ENCODE measurements around the gene BCL10. TPM values are rescaled to one million over a fixed set of nuclear protein-coding genes. Genes with fewer than 3 reads are reported as not detected.

BCL10 gene
- total RNA-seq, 1 donor = 66.5 TPM

DNA sequence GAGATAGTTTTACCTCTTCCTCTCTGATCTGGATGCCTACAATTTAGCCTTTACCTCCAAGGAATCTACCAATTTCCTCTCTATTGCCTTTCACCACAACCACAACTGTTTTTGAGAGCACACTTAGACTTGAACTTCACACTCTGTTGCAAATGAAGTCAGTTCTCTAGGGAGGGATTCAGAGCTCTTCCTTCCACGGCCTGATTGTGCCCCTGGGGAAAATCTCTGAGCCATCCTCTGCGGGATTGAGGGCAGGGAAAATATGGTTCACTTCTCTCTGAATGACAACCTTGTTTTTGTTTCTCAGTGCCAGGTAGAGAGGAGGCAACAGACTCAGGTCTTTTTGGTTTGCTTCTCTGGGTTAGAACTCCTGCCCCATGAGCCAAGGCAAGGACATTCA is 35.4 kb upstream of the BCL10 start:
- Histone ChIP-seq H3K4me3 (ENCODE audit: low read length) (no peak overlapping the region), H3K27me3 (ENCODE audit: insufficient read depth, low read length) (peaks cover 32% of the 10 kb centered on the region), H3K4me1 (ENCODE audit: insufficient read depth, low read length) (peaks cover 6% of the 10 kb centered on the region), H3K9me3 (ENCODE audit: low read depth, low read length) (no peaks in the 10 kb centered on the region)

- Histone ChIP-seq H3K4me1 (ENCODE audit: insufficient read depth, low read length) (peaks cover 6% of the 10 kb centered on the region), H3K27me3 (ENCODE audit: insufficient read depth, low read length) (peaks cover 32% of the 10 kb centered on the region), H3K9me3 (ENCODE audit: low read depth, low read length) (no peaks in the 10 kb centered on the region), H3K4me3 (ENCODE audit: low read length) (no peak overlapping the region)
These were observed 32.5 kb upstream of the BCL10 start for GRCh38 chr1:85308833-85309350.

- Histone ChIP-seq H3K9me3 (ENCODE audit: low read depth, low read length) (no peaks in the 10 kb centered on the region), H3K27me3 (ENCODE audit: insufficient read depth, low read length) (peaks cover 32% of the 10 kb centered on the region), H3K4me3 (ENCODE audit: low read length) (no peak overlapping the region), H3K4me1 (ENCODE audit: insufficient read depth, low read length) (peaks cover 6% of the 10 kb centered on the region)
These were observed 31.8 kb upstream of the BCL10 start for GRCh38 chr1:85307987-85308832.

DNA sequence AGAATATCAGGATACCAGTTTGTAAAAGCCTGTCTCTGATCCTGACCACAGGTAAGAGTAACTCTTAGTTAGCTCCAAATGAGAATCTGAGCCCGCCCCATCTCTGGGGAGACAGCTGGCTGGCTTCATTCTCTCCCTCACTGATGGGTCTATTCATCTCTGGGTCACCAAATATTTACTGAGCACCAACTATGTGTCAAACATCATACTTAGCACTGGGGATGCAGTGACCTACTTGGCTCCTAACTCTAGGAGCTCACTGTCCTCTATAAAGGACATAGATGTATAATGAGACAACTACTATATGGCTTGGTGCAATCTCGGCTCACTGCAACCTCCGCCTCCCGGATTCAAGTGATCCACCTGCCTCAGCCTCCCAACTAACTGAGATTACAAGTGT is 29.8 kb upstream of the BCL10 start:
- H3K4me3 ChIP-seq (ENCODE audit: low read length) = no peak overlapping the region
- peaks cover 6% of the 10 kb centered on the region for H3K4me1 ChIP-seq (ENCODE audit: insufficient read depth, low read length)

DNA sequence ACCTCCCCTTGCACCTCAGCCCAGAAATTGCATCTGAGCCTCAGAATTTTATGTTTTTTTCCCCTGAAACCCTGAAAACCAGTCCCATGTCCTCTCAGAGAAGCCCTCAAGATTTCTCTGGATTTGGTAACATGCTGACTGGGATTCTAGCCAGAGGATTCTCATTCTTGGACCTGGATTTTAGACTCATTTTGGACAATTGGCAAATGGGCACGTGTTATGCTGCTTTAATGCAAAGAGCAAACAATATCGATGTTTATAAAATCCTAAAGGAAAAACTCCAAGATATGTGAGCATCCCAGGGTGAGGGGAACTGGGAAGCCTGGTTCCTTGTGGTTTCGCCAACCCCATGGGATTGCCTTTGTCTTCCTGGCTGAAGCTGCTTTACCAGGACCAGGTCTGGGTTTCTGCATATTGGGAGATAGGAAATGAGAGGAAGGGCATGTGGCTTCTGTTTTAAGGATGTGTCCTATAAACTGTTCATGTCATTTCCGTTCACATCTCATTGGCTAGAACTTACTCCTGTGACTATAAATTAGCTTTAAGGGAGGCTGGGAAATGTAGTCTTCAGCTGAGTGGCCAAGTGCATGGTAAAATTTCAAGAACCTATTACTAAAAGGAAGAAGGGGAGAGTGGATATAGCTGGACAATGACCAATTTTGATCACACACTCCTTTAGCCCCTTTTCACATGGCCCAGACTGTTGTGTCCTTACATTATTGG is 27.2 kb upstream of the BCL10 start:
- no peaks in the 10 kb centered on the region for H3K9me3 ChIP-seq (ENCODE audit: low read depth, low read length)
- peaks cover 8% of the 10 kb centered on the region for H3K27me3 ChIP-seq (ENCODE audit: insufficient read depth, low read length)
- H3K4me3 ChIP-seq (ENCODE audit: low read length) = no peak overlapping the region
- H3K4me1 ChIP-seq (ENCODE audit: insufficient read depth, low read length) = peaks cover 10% of the 10 kb centered on the region

More for the DNA sequence above, 29.8 kb upstream of the BCL10 start:
- H3K9me3 ChIP-seq (ENCODE audit: low read depth, low read length) = no peaks in the 10 kb centered on the region
- peaks cover 32% of the 10 kb centered on the region for H3K27me3 ChIP-seq (ENCODE audit: insufficient read depth, low read length)

DNA sequence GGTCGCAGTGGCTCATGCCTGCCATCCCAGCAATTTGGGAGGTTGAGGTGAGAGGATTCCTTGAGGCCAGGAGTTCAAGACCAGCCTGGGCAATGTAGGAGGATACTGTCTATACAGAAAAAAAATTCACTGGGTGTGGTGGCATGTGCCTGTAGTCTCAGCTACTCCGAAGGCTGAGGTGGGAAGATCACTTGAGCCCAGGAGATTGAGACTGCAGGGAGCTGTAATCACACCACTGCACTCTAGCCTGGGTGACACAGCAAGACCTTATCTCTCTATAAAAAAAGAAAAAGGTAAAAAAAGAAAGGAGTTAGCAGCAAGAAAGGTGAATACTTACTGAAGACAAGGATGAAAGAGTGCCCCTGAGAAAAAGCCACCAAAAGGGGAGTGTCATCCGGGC is 23.7 kb upstream of the BCL10 start:
- H3K4me1 ChIP-seq (ENCODE audit: insufficient read depth, low read length) = peaks cover 16% of the 10 kb centered on the region
- no peaks in the 10 kb centered on the region for H3K27me3 ChIP-seq (ENCODE audit: insufficient read depth, low read length)
- no peaks in the 10 kb centered on the region for H3K9me3 ChIP-seq (ENCODE audit: low read depth, low read length)
- no peak overlapping the region for H3K4me3 ChIP-seq (ENCODE audit: low read length)

DNA sequence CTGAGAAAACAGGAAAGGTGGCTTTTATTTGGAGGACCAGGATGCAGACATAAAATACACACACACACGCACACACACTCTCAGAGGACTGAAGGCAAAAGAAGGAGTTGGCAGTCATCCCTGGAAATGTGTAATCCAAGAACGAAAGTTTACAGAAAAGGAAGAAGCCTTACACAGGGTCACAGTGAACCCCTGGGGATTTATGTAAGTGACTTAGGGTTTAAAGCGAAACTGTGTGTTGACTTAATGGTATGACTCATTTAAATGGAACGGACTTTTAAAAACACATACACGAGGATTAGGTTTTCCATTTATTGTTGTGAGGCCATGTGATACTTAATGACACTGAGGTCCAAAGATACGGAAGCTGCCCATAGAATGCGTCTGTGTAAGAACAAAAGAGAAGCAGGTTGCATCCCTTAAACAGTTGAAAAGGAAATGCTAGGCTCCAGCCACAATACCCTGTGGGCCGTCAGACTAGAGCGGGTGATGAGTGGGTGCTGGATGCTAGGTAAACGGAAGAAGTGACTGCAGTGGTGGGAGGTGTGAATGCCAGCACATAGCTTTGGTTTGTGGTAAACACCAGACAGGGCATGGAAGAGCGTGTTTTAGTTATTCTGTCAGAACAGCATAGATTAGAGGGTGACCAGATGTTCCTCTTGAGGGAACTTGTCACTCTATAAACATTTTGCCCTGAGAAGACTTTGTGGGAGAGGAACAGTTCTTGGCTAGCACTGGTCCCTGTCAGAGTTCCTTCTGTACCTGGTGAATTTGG is 21.6 kb upstream of the BCL10 start:
- Histone ChIP-seq H3K27me3 (ENCODE audit: insufficient read depth, low read length) (no peaks in the 10 kb centered on the region), H3K9me3 (ENCODE audit: low read depth, low read length) (no peaks in the 10 kb centered on the region), H3K4me1 (ENCODE audit: insufficient read depth, low read length) (peaks cover 16% of the 10 kb centered on the region), H3K4me3 (ENCODE audit: low read length) (no peak overlapping the region)

DNA sequence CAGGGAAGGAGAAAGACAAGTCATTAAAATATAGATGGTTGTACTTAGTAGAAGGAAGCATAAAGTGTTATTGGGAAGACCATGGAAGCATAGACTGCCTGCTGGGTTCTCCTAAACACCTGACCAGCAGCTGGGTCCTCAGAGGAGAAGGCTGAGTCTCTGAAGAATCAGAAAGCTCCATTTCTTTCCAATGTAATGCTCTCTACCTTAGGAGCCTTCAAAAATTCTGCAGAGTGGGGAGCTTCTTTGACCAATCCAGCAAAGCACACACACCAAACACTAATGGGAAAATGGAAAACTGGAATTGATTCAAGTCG is 21.1 kb upstream of the BCL10 start:
- Histone ChIP-seq H3K4me1 (ENCODE audit: insufficient read depth, low read length) (peaks cover 16% of the 10 kb centered on the region), H3K4me3 (ENCODE audit: low read length) (no peak overlapping the region), H3K27me3 (ENCODE audit: insufficient read depth, low read length) (no peaks in the 10 kb centered on the region), H3K9me3 (ENCODE audit: low read depth, low read length) (no peaks in the 10 kb centered on the region)

GRCh38 chr1:85296980-85297379 is 20.5 kb upstream of the BCL10 start:
- no peaks in the 10 kb centered on the region for H3K27me3 ChIP-seq (ENCODE audit: insufficient read depth, low read length)
- H3K9me3 ChIP-seq (ENCODE audit: low read depth, low read length) = no peaks in the 10 kb centered on the region
- peaks cover 16% of the 10 kb centered on the region for H3K4me1 ChIP-seq (ENCODE audit: insufficient read depth, low read length)
- H3K4me3 ChIP-seq (ENCODE audit: low read length) = no peak overlapping the region

- Histone ChIP-seq H3K9me3 (ENCODE audit: low read depth, low read length) (no peaks in the 10 kb centered on the region), H3K4me3 (ENCODE audit: low read length) (no peak overlapping the region), H3K27me3 (ENCODE audit: insufficient read depth, low read length) (no peaks in the 10 kb centered on the region), H3K4me1 (ENCODE audit: insufficient read depth, low read length) (peaks cover 16% of the 10 kb centered on the region)
These were observed 19.2 kb upstream of the BCL10 start for GRCh38 chr1:85295654-85296053.

DNA sequence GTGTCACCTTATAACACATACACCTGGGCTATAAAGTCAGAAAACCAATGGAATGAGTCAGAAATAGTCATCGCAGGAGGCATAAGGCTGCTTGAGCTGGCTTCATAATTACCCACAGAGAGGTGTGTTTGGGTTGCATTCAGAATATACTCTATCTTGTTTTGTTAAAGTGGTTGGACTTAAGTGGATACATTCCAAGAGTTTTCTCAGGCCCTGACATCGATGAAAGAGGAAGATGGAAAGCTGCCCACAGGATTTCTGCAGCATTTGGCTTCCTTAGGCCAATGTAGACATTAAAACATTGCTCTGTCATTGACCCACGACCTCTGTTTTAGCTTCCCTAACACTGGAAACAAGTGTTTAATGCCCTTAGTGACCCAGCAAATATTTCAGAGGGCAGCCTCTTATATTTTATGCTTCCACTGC is 18.6 kb upstream of the BCL10 start:
- Histone ChIP-seq H3K4me1 (ENCODE audit: insufficient read depth, low read length) (peaks cover 16% of the 10 kb centered on the region), H3K9me3 (ENCODE audit: low read depth, low read length) (no peaks in the 10 kb centered on the region)

DNA sequence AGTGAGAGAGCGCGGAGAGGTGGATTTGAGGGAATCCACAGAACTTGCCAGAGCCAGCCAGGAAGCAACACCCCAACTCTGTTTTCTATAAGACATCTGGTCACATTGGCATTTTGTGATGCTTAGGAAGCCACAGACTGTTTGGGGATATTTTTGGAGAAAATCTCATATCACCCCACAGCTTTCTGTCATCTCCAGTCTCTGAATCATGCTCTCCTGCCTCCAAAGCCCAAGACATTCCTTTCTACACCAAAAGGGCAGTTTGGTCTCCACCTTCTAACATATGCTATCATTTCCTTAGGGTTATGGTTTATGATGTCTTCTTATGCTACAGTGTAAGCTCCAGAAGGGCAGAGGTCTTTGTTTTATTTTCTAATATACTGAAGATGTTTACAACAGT is 14.4 kb upstream of the BCL10 start:
- no peaks in the 10 kb centered on the region for H3K4me1 ChIP-seq (ENCODE audit: insufficient read depth, low read length)
- H3K27me3 ChIP-seq (ENCODE audit: insufficient read depth, low read length) = no peaks in the 10 kb centered on the region
- no peaks in the 10 kb centered on the region for H3K9me3 ChIP-seq (ENCODE audit: low read depth, low read length)
- no peak overlapping the region for H3K4me3 ChIP-seq (ENCODE audit: low read length)

More for the DNA sequence above, 18.6 kb upstream of the BCL10 start:
- no peak overlapping the region for H3K4me3 ChIP-seq (ENCODE audit: low read length)
- no peaks in the 10 kb centered on the region for H3K27me3 ChIP-seq (ENCODE audit: insufficient read depth, low read length)

DNA sequence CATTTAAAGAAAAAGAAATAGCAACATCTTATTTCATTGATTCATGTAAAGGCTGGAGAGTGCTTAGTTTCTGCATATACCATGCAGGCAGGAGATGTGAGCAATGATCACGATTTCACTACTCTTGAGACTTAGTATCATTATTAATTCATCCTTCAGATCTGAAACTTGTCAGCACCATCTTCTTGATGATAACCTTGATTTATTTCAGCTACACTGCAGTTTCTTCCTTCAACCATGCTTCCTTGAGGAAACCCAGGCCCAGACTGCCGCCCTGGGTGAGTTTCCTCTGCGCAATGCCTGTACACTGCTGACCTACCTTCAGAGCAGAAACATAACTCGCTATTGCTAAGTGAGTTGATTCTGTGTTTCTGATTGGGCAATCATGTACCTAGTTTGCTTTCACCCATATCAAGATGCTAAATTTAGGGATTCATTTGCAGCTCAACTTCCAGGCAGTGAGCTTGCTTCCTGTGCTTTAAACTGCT is 13.5 kb upstream of the BCL10 start:
- Histone ChIP-seq H3K27me3 (ENCODE audit: insufficient read depth, low read length) (no peaks in the 10 kb centered on the region), H3K4me1 (ENCODE audit: insufficient read depth, low read length) (no peaks in the 10 kb centered on the region), H3K9me3 (ENCODE audit: low read depth, low read length) (no peaks in the 10 kb centered on the region), H3K4me3 (ENCODE audit: low read length) (no peak overlapping the region)

DNA sequence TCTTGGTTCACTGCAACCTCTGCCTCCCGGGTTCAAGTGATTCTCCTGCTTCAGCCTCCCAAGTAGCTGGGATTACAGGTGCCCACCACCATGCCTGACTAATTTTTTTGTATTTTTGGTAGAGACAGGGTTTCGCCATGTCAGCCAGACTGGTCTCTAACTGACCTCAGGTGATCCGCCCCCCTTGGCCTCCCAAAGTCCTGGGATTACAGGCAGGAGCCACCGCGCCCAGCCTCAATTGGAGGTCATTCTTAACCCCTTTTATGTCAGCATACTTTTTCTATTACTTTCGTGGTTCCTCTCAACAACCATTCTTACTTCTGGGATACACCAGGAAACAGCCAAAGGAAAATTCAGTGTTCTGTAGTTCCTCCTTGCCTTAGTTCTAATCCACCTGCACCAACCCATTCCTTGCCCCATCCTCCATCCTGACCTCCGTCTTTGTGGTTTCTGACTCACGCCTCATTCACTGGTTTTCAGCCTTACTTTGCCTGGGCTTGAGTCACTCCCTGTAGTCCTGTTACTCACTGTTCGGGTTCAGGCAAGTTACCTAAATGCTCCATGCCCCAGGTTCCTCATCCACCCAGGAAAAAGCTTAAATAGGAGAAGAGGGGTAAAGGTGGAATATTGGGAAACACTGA is 12.9 kb upstream of the BCL10 start:
- Histone ChIP-seq H3K4me3 (ENCODE audit: low read length) (no peak overlapping the region), H3K4me1 (ENCODE audit: insufficient read depth, low read length) (no peaks in the 10 kb centered on the region)

More for the DNA sequence above, 12.9 kb upstream of the BCL10 start:
- Histone ChIP-seq H3K27me3 (ENCODE audit: insufficient read depth, low read length) (no peaks in the 10 kb centered on the region), H3K9me3 (ENCODE audit: low read depth, low read length) (no peaks in the 10 kb centered on the region)
